KBM-7 (cell line): ENCODE results near the gene DNAJA3.

Source experiments
- DNase-seq: peaks from one replicate; pipeline ENCODE4 v3.0.0-alpha.2; 2015
- in situ Hi-C: fragments of 300-500 bp; cut with MboI; formaldehyde crosslinking; loops from 2 replicates; pipeline ENCODE4 v1.14.3; 2020; ENCODE audit warnings: low sequenced_read_pairs, low pct_unique_long_range_greater_than_20kb, mixed read lengths

The DNAJA3 gene

DNA sequence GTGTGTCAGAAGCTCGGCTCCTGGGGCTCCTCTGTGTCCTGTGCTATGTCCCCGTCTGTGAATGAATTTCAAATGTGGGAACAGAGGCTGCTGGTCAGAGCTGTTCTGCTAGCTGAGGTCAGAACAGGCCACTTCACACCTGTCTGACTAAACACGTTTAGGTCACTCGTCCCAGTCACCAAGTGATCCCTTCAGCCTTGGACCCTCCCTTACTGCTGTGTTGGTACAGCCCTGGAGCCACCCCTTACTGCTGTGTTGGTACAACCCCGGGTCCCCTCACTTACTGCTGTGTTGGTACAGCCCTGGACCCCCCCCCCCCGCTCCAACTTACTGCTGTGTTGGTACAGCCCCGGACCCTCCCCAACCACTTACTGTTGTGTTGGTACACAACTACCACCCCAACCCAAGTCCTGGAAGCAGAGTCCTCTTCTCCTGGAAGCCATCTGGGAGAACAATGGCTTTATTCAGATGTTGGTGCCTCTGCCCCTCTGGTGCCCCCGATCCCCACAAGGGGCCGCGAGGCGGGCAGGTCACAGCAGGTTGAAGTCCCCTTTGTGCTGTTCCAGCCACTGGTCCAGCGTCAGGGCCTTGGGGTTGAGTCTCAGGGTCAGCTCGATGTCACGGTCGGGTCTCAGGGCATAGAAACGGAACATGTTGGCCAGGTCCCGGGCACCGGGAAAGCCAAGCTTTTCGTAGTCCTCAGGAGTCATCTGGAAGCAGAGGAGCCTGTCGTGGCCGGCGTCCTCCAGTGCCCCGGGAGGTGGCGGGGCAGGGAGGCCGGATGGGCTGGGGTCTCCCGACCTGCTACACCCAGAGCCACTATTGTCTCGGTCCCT lies 35.8 kb downstream of the DNAJA3 start:
- in situ Hi-C loops: no loop called here
- DNase-seq: no peak

DNA sequence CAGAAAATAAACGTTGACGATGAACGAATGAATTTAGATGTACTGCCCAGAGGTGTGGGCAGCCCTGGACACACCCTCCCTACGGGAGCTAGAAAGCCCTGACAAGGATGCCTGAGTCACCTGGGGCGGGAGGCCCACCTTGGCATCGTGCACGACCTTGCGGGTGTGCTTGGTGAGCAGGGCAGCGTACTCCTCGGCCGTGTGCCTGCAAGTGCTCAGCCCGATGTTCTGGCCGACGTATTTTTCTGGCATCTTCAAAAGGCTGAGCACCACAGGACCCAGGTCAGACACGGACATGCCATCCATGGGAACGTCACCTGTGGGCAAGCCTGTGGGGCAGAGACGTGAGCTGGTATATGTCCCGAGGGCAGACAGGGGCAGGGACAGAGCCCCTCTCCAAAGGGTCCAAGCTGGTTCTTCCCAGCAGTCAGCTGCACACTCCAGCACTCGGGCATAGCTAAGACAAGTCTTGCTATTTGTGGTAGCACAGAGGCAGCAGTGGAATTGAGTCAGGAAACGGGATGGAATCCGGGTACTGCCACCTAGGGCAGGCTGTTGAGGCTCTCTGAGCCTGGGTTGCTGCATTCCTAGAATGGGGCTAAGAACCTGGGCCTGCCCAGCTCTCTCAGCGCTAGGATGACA lies 38.0 kb downstream of the DNAJA3 start:
- in situ Hi-C loops: no loop called here
- DNase-seq: no peak

DNA sequence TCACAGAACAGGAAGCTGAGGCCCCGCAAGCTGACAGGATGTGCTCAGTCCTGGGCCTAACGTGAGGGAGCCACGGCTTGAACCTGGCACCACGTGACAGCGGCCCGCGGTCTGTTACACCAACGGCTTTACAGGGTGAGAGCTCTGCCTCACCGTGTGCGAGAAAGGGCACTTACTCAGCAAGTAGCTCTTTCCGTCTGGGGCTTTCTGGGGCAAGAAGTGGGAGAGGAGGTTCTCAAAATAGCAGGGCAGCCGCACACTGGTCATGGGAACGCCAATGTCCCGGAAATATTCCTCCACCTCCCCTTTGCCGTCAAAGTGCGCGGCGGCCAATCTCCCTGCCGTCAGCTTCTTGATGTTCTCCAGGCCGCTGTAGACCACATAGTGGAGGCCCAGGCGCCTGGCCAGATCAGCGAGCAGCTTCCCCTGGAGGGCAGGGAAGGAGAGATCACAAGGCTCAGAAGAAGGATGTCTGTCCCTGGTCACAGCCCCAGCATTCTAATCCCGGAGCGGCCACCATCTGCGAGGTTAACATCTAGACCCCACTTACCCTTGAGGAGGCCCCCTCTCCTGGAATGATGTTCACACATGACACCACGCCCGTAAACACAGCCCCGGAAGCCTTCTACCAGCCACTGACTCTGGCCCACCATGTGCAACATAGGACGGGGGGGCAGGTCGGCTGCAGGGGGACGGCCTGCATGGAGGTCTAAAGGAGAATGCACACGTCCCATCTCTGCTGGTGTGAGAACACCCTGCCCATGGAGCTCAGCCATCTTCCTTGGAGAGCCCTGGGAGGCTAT lies 40.5 kb downstream of the DNAJA3 start:
- in situ Hi-C loops: no loop called here
- DNase-seq: no peak

DNA sequence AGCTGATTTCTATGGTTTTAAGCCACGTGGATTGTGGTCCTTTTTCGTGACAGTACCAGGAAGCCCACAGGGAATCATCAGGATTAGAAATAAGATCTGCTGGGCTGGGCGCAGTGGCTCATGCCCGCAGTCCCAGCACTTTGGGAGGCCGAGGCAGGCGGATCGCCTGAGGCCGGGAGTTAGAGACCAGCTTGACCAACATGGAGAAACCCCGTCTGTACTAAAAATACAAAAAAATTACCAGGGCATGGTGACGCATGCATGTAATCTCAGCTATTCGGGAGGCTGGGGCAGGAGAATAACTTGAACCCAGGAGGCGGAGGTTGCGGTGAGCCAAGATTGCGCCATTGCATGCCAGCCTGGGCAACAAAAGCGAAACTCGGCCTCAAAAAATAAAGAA lies 42.2 kb downstream of the DNAJA3 start:
- in situ Hi-C loops: no loop called here
- DNase-seq: no peak

DNA sequence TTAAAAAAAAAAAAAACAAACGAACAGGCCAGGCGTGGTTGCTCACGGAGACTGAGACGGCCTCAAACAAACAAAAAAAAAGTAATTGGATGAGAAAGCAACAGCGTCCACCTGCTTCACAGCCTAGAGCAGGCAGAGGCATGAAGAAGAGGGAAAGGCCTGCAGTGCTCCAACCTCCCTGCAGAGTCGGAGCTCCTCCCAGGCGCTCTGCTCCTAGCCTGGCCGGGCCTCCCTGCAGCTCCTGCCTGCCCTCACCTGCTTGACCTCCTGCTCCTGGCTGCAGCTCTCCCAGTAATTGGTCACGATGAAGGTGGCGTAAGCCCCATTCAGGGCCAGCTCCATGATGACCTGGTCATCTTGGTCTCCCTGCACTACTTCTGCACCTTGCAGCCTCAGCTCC lies 43.3 kb downstream of the DNAJA3 start:
- in situ Hi-C loops: no loop called here
- no peak for DNase-seq

DNA sequence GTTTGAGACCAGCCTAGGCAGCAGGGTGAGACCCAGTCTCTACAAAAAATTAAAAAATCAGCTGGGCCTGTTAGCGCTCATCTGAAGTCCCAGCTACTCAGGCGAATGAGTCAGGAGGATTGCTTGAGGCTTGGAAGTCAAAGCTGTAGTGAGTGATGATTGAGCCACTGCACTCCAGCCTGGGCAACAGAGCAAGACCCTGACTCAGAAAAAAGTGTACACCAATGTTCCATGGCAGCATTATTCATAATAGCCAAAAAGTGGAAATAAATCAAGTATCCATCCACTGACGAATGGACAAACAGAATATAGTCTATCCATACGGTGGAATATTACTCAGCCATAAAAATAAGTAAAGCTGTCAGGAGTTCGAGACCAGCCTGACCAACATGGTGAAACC lies 46.2 kb downstream of the DNAJA3 start:
- no peak for DNase-seq
- in situ Hi-C loops: no loop called here

DNA sequence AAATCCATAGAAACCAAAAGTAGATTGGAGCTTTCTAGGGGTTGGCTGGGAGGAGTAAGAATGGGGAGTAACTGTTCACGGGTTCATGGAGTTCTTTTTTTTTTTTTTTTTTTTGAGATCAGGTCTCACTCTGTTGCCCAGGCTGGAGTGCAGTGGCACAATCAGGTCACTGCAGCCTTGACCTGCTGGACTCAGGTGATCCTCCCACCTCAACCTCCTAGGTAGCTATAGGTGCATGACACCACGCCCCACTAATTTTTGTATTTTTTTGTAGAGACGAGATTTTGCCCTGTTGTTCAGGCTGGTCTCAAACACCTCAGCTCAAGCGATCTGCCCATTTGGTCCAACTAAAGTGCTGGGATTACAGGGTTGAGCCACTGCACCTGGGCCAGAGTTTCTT lies 47.2 kb downstream of the DNAJA3 start:
- in situ Hi-C loops: no loop called here
- no peak for DNase-seq

DNA sequence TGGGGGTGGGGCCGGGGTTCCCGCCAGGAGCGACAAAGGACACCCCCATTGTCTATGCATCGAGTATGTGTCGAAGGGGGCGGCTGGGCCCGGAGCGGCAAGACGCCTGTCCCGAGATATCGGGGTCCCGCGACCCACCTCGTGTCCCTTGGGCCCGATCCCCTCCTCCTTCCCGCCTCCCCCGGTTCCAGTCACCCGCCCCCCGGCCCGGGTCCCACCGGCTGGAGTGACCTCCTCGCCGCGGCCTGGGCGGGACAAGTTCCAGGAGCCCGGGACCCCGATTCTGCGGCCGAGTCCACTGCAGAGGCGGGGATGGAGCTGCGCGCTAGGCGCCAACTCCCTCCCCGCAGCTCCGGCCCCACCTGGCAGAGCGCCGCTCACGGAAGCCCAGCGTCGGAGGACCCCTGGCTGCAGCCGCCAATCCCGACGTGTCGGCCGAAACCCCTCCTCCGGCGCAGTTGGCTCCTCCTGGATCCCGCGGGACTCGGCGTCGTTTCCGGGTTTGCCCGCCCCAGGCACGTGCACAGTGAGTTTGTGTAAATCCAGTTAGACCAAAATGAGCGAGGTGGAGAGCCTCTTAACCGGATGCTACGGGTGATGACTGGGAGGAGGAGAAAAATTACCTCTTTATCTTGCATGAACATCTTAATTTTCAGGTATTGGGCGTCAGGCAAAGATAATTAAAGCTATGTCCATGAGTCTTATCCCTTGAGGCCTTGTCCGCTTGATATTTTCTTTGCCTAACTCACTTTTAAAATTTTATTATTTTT lies 48.7 kb downstream of the DNAJA3 start, which contains the start of gene NMRAL1:
Gene NMRAL1, minus strand, starts transcription at position 434 of the 770 bp plus-strand sequence. CDS start 493 bp downstream, outside the sequence.
- in situ Hi-C loops: no loop called here
- peak; percentile 96 for DNase-seq

DNA sequence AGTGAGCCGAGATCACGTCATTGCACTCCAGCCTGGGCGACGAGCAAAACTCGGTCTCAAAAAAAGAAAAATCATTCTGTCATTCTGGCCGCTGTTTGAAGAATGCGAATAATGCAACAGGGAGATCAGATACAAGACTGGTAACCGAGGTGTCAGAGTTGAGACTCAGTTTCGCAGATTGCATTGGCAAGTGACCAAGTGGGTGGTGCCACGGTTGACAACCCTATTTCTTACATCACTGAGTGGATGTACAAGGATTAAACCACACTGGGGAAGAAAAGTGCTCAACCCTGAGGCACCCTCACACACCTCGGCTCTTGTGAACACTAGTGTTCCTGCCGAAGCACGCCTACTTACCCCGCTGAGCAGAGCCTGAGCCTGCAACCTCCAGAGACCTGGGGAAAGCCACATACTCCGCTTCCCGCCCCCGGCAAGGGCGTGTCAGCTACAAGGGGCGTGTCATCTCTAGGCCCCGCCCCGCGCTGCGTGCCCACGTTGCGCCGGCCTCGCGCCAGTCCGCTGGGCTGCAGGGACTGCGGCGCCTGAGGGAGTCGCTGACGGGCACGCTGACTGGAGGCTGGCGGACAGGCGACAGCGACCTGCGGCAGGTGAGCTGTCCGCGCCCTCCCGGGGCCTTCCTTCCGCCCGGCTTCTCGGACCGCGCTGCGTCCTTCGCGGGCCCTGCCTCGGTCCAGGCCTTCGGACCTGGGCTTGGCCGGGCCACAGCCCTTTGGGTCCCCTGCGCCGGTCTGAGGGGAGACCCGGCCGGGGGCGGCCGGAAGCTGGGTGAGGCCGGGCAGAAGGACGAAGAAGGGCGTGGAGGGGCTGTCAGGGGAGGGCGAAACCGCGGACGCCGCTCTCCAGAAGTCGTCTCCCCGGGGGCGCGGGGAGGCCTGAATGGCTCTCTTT lies 50.5 kb downstream of the DNAJA3 start, which contains the start of gene HMOX2:
Gene HMOX2, plus strand, starts transcription at position 519 of the 909 bp plus-strand sequence. CDS start 29,127 bp downstream, outside the sequence.
- in situ Hi-C loops: no loop called here
- peak; percentile 97 for DNase-seq

DNA sequence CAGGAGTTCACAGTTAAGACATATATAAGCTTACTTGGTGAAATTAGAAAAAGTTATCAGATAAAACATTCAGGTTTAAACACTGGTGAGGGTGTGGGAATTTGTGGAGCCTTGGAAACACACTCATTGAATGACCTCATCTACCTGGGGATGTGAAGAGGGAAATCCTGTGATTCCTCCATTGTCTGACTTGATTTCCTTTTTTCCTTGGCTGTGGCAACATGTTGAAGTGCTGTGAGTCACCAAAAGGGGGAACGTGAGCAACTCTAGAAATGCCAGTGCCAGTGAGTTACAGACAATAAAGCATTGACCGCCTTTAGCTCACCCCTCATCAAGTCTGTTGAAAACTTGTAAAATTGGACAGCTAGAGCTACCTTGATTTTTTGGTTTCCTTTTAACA lies 52.3 kb downstream of the DNAJA3 start:
- in situ Hi-C loops: no loop called here
- peak; percentile 53 for DNase-seq

DNA sequence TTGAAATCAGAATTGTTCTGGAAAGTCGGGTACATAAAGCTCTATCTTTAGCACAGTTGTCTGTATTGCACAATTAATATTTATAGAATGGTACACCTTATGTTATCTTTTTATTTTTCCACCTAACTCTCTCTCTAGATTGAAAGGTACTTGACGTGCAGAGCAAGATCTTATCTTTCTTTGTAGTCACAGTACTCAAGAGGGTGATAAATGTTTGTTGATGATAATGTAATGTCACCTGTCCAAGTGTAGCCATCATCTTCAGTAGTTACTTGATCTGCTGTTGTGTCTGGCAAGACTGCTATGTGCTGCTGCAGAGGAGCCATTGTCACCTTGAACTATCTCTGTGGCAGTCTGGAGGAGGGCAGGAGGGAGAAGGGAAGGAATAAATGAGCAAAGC lies 55.9 kb downstream of the DNAJA3 start:
- in situ Hi-C loops: no loop called here
- no peak for DNase-seq

DNA sequence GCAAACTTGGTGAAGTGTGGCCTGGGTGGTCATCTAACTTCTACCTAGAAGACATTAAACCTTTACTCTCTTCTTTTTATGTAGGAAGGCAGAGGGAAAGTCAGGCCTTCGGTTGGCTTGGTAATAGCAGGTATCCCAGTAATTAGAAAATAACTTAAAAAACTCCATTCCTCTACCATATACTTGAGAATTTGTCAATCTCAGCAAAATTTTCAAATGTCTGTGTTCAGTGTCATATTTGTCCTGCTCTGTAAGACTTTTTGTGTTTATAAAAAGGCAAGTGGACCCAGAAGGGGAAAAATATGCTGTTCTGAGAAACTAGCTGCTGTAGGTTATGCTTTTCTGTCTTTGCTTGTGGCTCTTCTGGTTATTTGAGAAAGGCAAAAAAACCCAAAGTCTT lies 56.3 kb downstream of the DNAJA3 start:
- in situ Hi-C loops: no loop called here

DNA sequence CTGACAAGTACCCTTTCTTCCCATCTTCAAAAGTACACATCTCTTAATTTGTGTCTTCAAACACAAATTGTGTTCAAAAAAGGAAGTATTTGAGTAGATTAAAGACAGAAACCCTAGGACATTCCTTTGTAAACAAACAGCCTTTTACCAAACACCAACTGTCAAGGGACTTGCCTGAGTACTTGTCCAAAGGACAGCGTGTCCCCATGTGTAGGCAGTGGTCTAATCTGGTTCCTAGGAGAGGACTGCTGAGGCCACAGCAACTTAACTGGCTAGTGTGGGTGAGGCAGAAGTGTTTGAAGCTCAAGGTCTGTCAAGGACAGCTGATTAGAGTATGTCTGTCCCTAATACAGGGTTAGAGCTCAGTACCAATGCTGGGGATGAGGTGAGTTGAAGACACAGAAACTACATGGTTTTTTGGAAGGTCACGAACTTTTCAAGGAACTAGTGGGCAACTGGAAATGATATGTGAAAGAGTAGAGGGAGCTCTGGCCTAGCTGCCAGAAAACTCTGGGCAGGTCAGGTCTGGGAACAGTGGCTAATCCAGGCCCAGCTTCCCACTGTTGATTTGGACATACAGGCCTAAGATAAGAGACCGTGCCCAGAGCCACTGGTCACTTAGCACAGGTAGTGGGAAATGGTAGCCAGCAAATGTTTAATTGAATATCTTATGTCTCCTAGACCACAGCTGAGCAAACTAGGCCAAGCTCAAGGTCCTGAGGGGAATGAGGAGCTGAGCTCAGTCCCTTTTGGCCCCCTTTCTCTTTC lies 60.6 kb downstream of the DNAJA3 start:
- in situ Hi-C loops: no loop called here
- DNase-seq: no peak

More for the DNA sequence above, 56.3 kb downstream of the DNAJA3 start:
- no peak for DNase-seq

DNA sequence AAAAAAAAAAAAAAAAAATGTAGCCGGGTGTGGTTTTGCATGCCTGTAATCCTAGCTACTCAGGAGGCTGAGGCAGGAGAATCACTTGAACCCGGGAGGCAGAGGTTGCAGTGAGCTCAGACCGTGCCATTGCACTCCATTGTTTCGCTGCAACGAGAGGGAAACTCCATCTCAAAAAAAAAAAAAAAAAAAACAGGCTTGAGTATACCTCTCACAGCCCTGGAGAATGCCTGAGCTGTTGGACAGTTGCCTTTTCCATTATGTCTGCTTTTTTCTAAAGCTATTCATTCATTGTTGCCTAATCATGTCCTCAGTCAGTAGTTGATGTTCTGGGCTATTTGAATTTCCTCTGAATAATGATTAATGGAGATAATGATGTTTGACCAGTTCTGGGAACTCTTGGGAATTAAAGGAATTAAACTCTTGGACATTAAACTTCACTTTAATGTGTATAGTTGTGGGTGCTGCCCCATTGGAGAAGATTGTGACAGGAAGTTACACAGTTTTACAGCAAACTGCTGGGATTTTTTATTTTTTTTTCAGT lies 62.4 kb downstream of the DNAJA3 start:
- in situ Hi-C loops: no loop called here

DNA sequence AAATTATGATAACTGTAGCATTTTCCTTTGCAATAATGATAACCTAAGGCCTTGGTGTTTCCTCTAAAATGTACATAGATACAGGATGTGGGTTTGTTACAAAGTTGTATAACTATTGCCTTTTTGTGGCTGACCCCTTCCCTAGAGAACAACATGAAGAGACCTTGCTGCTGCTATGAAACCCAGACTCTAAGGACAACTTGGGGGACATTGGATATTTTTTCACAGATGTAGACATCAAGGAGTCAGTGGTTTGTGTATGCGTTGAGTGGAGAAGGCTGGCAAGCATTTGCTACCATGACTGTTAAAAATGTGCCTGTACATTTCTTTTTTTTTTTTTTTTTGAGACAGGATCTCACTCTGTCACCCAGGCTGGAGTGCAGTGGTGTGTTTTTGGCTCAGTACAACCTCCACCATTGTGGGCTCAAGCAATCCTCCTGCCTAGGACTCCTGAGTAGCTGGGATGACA lies 62.9 kb downstream of the DNAJA3 start:
- in situ Hi-C loops: no loop called here
- DNase-seq: no peak

More for the DNA sequence above, 62.4 kb downstream of the DNAJA3 start:
- no peak for DNase-seq

DNA sequence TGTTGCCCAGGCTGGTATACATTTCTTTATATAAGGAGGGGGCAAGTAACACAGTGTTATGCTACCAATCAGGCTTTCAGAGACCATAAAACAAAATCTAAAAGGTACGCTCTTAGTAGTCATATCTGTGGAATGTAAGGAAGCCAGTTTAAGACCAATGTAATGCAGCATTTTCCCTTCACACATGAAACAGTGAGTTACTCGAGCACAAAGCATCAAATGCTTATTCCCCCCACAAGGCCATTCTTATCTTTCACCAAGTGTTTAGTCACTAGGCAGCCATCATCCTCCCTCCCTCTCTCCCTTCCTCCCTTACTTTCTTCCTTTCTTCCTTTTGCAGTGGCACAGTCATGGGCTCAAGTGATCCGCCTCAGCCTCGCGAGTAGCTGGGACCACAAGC lies 63.4 kb downstream of the DNAJA3 start:
- in situ Hi-C loops: no loop called here
- no peak for DNase-seq

DNA sequence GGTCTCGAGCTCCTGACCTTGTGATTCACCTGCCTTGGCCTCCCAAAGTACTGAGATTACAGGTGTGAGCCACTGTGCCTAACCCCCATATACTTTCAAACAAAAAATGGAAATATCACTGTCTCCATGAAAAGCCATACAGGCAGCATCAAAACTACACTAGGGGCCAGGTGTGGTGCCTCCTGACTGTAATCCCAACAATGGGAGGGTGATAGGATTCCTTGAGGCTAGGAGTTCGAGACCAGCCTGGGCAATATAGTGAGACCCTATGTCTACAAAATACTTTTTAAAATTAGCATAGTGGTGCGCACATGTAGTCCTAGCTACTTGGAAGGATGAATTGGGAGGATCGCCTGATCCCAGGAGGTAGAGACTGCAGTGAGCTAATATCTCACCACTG lies 66.2 kb downstream of the DNAJA3 start:
- no peak for DNase-seq
- in situ Hi-C loops: no loop called here
